PFSK-1 (cell line): ENCODE measurements around the gene PRKAG2.

Experiments
- POLR2AphosphoS5 ChIP-seq: IDR thresholded peaks from 2 replicates; pipeline ENCODE4 v1.6.1; 2012; ENCODE audit warnings: low read depth, mild to moderate bottlenecking, control low read depth, low read length, moderate library complexity
- REST ChIP-seq, 2 experiments: IDR thresholded peaks; 2 replicates each; pipeline versions ENCODE4 v1.6.1 to v1.8.0; 2011 to 2012; ENCODE audit warnings: low read depth in 2 of 2, low read length in 2 of 2, control low read depth in 1 of 2, inconsistent platforms in 1 of 2, mild to moderate bottlenecking in 1 of 2, moderate library complexity in 1 of 2; ENCODE audit not compliant: insufficient read depth in 1 of 2
- SIN3A ChIP-seq: IDR thresholded peaks from 2 replicates; pipeline ENCODE4 v1.6.1; 2012; ENCODE audit warnings: mild to moderate bottlenecking, low read length, moderate library complexity, borderline replicate concordance; ENCODE audit not compliant: insufficient read depth

- TF ChIP-seq POLR2AphosphoS5 (no peak), REST (IDR thresholded peaks at IDR 0.05; ENCODE audit: insufficient read depth in 1 of 2, low read depth in 2 of 2, low read length in 2 of 2) (no peak), SIN3A (no peak)
These were observed 23.7 kb upstream of the PRKAG2 start for GRCh38 chr7:151900591-151900985.
